Fibroblast of lung (primary cell): ENCODE results near the gene TIMM29. TPM values are rescaled to one million over a fixed set of nuclear protein-coding genes. Genes with fewer than 3 reads are reported as not detected.

Experiments
- DNase-seq, 2 donors: peaks; one replicate each; pipeline versions ENCODE4 v3.0.0 to v3.0.0-alpha.2; 2010; ENCODE audit warnings: low read depth in 2 of 2
- H2AFZ ChIP-seq: 2 replicates; pipeline ENCODE4 v1.5.1; 2012; ENCODE audit warnings: low read length, control low read depth, inconsistent platforms
- H3K27ac ChIP-seq: 2 replicates; pipeline ENCODE4 v1.5.1; 2011; ENCODE audit warnings: low read length, control low read depth; ENCODE audit not compliant: insufficient read depth
- H3K27me3 ChIP-seq: 2 replicates; pipeline ENCODE4 v1.5.1; 2011; ENCODE audit warnings: mild to moderate bottlenecking, low read length; ENCODE audit not compliant: control insufficient read depth, insufficient read depth
- H3K36me3 ChIP-seq: 2 replicates; pipeline ENCODE4 v1.5.1; 2011; ENCODE audit warnings: low read length; ENCODE audit not compliant: control insufficient read depth, insufficient read depth
- H3K4me1 ChIP-seq: 2 replicates; pipeline ENCODE4 v1.5.1; 2011; ENCODE audit warnings: low read length; ENCODE audit not compliant: control insufficient read depth, insufficient read depth; ENCODE audit errors: extremely low read depth
- H3K4me2 ChIP-seq: 2 replicates; pipeline ENCODE4 v1.5.1; 2011; ENCODE audit warnings: low read length, control low read depth; ENCODE audit not compliant: insufficient read depth; ENCODE audit errors: extremely low read depth
- H3K4me3 ChIP-seq, 4 experiments: fragments of 200-600 bp in 1 of 4; sonication (generic) in 1 of 4; replicated peaks in 1 of 4; 2 replicates each; pipeline ENCODE4 v1.5.1; 2011 to 2016; ENCODE audit warnings: low read length in 4 of 4, low read depth in 3 of 4, mild to moderate bottlenecking in 3 of 4, control low read depth in 2 of 4, inconsistent platforms in 1 of 4, mixed read lengths in 1 of 4; ENCODE audit not compliant: insufficient read depth in 1 of 4; ENCODE audit errors: control extremely low read depth in 1 of 4
- H3K79me2 ChIP-seq: 2 replicates; pipeline ENCODE4 v1.5.1; 2012; ENCODE audit warnings: mild to moderate bottlenecking, low read length, inconsistent platforms; ENCODE audit not compliant: control insufficient read depth, insufficient read depth
- H3K9ac ChIP-seq: 2 replicates; pipeline ENCODE4 v1.5.1; 2011; ENCODE audit warnings: mild to moderate bottlenecking, low read length, control low read depth; ENCODE audit not compliant: insufficient read depth
- H3K9me3 ChIP-seq: 2 replicates; pipeline ENCODE4 v1.5.1; 2012; ENCODE audit warnings: low read depth, low read length; ENCODE audit not compliant: control insufficient read depth, insufficient read depth
- H4K20me1 ChIP-seq: 2 replicates; pipeline ENCODE4 v1.5.1; 2011; ENCODE audit warnings: low read length; ENCODE audit not compliant: control insufficient read depth, insufficient read depth; ENCODE audit errors: extremely low read depth
- CTCF ChIP-seq, 2 donors: IDR thresholded peaks in 1 of 2; conservative IDR thresholded peaks in 1 of 2; 1 replicate in 1 of 2; 2 replicates in 1 of 2; pipeline ENCODE4 v1.5.1; 2011 to 2012; ENCODE audit warnings: low read length in 2 of 2, control low read depth in 1 of 2, inconsistent platforms in 1 of 2, low read depth in 1 of 2, mild to moderate bottlenecking in 1 of 2
- EZH2 ChIP-seq: IDR thresholded peaks from 2 replicates; pipeline ENCODE4 v1.5.1; 2012; ENCODE audit warnings: low read length, control low read depth, mild to moderate bottlenecking; ENCODE audit errors: missing control alignments
- polyA minus RNA-seq: library from RNA; depleted of rRNA, polyadenylated mRNA; stranded (reverse); fragments of >200 nt; gene quantifications from 2 replicates; pipeline ENCODE4 v1.2.3, GENCODE V29; 2011; ENCODE audit warnings: low replicate concordance
- polyA plus RNA-seq, 2 donors: library from polyadenylated mRNA; depleted of rRNA in 1 of 2; stranded (reverse) in 1 of 2; unstranded in 1 of 2; fragments of >200 nt; gene quantifications; 2 replicates each; pipeline ENCODE4 v1.2.1, GENCODE V29; 2011 to 2012; ENCODE audit warnings: missing spikeins in 1 of 2
- total RNA-seq: library from RNA; depleted of rRNA; stranded (reverse); fragments of >200 nt; gene quantifications from 2 replicates; pipeline ENCODE4 v1.2.1, GENCODE V29; 2014

TIMM29 gene
- total RNA-seq (27.7 and 29.2 TPM in 2 replicates), polyA plus RNA-seq (7.0 and 8.1 TPM in 2 replicates), polyA minus RNA-seq (6.5 and 9.0 TPM in 2 replicates)
- 13.8 and 17.2 TPM in 2 replicates for polyA plus RNA-seq (2012)

GRCh38 chr19:10928563-10929401 lies at the start of gene TIMM29, which contains the start of gene YIPF2:
Gene TIMM29 (plus strand): TSS chr19:10928811. CDS start chr19:10928823, 12 bp downstream.
Gene YIPF2 (minus strand): TSS chr19:10928639. CDS start chr19:10928410, 229 bp downstream.
- H3K4me1 ChIP-seq = peaks cover 5% of the 10 kb centered on the region
- peak within 1 kb of the TSS; percentile 85 for H3K9ac ChIP-seq
- no peaks in the 10 kb centered on the region for H3K27me3 ChIP-seq
- peak within 1 kb of the TSS; percentile 86 for H3K4me2 ChIP-seq
- H2AFZ ChIP-seq = peak within 1 kb of the TSS; percentile 53
- peak within 1 kb of the TSS; percentile 69 for H3K27ac ChIP-seq
- H3K4me3 ChIP-seq = peak within 1 kb of the TSS; percentile 71 to 90 (median 80)
- H3K79me2 ChIP-seq = peaks cover 35% of the 10 kb centered on the region
- no peaks in the 10 kb centered on the region for H4K20me1 ChIP-seq
- TF ChIP-seq EZH2 (no peak), CTCF (conservative IDR thresholded peaks at IDR 0.05 in 1 of 2, IDR thresholded peaks at IDR 0.05 in 1 of 2; ENCODE audit: low read depth in 1 of 2, low read length in 2 of 2) (no peak)
- DNase-seq = peak; percentile 95 to 98
- peaks cover 6% of the 10 kb centered on the region for H3K36me3 ChIP-seq
- H3K9me3 ChIP-seq = no peaks in the 10 kb centered on the region

- H3K9ac ChIP-seq = no peak overlapping the region
- H4K20me1 ChIP-seq = no peaks in the 10 kb centered on the region
- H3K9me3 ChIP-seq = no peaks in the 10 kb centered on the region
- H3K4me1 ChIP-seq = peaks cover 5% of the 10 kb centered on the region
- peaks cover 56% of the 10 kb centered on the region for H3K79me2 ChIP-seq
- H2AFZ ChIP-seq = no peak overlapping the region
- no peak overlapping the region for H3K27ac ChIP-seq
- H3K36me3 ChIP-seq = no peaks in the 10 kb centered on the region
- H3K27me3 ChIP-seq = no peaks in the 10 kb centered on the region
- DNase-seq = no peak
- H3K4me3 ChIP-seq = no peak overlapping the region
- no peak for TF ChIP-seq CTCF (conservative IDR thresholded peaks at IDR 0.05 in 1 of 2, IDR thresholded peaks at IDR 0.05 in 1 of 2; ENCODE audit: low read depth in 1 of 2, low read length in 2 of 2)
- TF ChIP-seq EZH2 = no peak
- H3K4me2 ChIP-seq = no peak overlapping the region
Observed at GRCh38 chr19:10881403-10882107, 47.1 kb upstream of the TIMM29 start.

GRCh38 chr19:10882108-10882457 lies 46.5 kb upstream of the TIMM29 start:
- no peak for DNase-seq
- peaks cover 3% of the 10 kb centered on the region for H3K4me1 ChIP-seq
- no peaks in the 10 kb centered on the region for H3K9me3 ChIP-seq
- H4K20me1 ChIP-seq = no peaks in the 10 kb centered on the region
- no peak overlapping the region for H3K9ac ChIP-seq
- no peaks in the 10 kb centered on the region for H3K27me3 ChIP-seq
- TF ChIP-seq EZH2 (no peak), CTCF (conservative IDR thresholded peaks at IDR 0.05 in 1 of 2, IDR thresholded peaks at IDR 0.05 in 1 of 2; ENCODE audit: low read depth in 1 of 2, low read length in 2 of 2) (no peak)
- H2AFZ ChIP-seq = no peak overlapping the region
- H3K36me3 ChIP-seq = no peaks in the 10 kb centered on the region
- no peak overlapping the region for H3K4me3 ChIP-seq
- H3K79me2 ChIP-seq = peaks cover 55% of the 10 kb centered on the region
- H3K27ac ChIP-seq = no peak overlapping the region
- no peak overlapping the region for H3K4me2 ChIP-seq
